Adrenal gland (tissue), 5 donors: ENCODE results near the gene NCBP2.

Experiments used
- POLR2A ChIP-seq, 2 donors: fragments of 450-650 bp; IDR thresholded peaks; one replicate each; pipeline ENCODE4 v1.6.1; 2017; ENCODE audit warnings: antibody characterized with exemption in 2 of 2, mild to moderate bottlenecking in 2 of 2, moderate library complexity in 1 of 2
- TF ChIP-seq, protein P1 (sequence below), 6 experiments: fragments of 450-650 bp in 4 of 6; fragments of 200-600 bp in 2 of 6; sonication (generic) in 1 of 6; IDR thresholded peaks; 1 replicate in 5 of 6; 2 replicates in 1 of 6; pipeline versions ENCODE4 v1.5.1 to v1.8.0; 2016 to 2021; ENCODE audit warnings: antibody characterized with exemption in 6 of 6, mild to moderate bottlenecking in 2 of 6, moderate library complexity in 1 of 6
- donor health status: DM: no; HTN: no; CAD: no.

DNA sequence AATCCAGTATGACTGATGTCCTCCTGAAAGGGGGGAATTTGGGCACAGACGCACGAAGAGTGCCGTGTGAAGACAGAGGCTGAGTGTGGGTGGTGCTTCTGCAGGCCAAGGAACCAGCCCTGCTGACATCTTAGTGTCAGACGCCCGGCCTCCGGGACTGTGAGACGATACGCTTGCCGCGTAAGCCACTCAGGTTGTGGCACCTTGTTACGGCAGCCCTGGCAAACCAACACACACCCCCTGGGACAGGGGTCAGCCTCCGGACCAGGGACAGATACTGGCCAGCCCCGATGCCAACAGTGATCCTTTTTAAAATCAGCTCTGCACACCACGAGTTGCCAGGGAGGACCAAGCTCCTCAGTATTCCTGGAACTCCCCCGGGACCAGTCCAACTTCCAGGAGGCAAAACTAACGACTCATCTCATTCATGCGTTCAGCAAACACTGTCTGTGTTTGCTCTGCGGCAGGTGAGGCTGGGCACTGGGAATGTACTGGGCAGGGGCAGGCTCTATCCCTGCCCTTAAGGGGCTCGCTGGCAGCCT, 47.5 kb upstream of the NCBP2 start:
- TF ChIP-seq, protein P1, sequence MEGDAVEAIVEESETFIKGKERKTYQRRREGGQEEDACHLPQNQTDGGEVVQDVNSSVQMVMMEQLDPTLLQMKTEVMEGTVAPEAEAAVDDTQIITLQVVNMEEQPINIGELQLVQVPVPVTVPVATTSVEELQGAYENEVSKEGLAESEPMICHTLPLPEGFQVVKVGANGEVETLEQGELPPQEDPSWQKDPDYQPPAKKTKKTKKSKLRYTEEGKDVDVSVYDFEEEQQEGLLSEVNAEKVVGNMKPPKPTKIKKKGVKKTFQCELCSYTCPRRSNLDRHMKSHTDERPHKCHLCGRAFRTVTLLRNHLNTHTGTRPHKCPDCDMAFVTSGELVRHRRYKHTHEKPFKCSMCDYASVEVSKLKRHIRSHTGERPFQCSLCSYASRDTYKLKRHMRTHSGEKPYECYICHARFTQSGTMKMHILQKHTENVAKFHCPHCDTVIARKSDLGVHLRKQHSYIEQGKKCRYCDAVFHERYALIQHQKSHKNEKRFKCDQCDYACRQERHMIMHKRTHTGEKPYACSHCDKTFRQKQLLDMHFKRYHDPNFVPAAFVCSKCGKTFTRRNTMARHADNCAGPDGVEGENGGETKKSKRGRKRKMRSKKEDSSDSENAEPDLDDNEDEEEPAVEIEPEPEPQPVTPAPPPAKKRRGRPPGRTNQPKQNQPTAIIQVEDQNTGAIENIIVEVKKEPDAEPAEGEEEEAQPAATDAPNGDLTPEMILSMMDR (IDR thresholded peaks at IDR 0.05), result no peak
- TF ChIP-seq POLR2A (IDR thresholded peaks at IDR 0.05), result no peak
